ENCODE results near the gene MEDAG.

MEDAG gene

GRCh38 chr13:30872685-30873461 is 33.2 kb upstream of the MEDAG start:
- DNase-seq, result peak in 24 of 56 donors; percentile 11 to 63 (median 32)

GRCh38 chr13:30873499-30873898 is 32.6 kb upstream of the MEDAG start:
- no peak for DNase-seq

GRCh38 chr13:30874111-30874510 is 32.0 kb upstream of the MEDAG start:
- no peak for DNase-seq

- DNase-seq, result no peak
Measured at GRCh38 chr13:30874561-30874960, 31.5 kb upstream of the MEDAG start.

GRCh38 chr13:30877335-30877734 is 28.7 kb upstream of the MEDAG start:
- DNase-seq, result no peak

- no peak for DNase-seq
Measured at GRCh38 chr13:30880151-30880855, 25.8 kb upstream of the MEDAG start.

- DNase-seq, result no peak
Measured at GRCh38 chr13:30880856-30881155, 25.3 kb upstream of the MEDAG start.

GRCh38 chr13:30881191-30881651 is 24.9 kb upstream of the MEDAG start:
- no peak for DNase-seq

- DNase-seq, result no peak
Measured at GRCh38 chr13:30882026-30882850, 23.8 kb upstream of the MEDAG start.

GRCh38 chr13:30882996-30883766 is 22.9 kb upstream of the MEDAG start:
- no peak for DNase-seq

GRCh38 chr13:30884543-30884942 is 21.5 kb upstream of the MEDAG start:
- DNase-seq, result no peak

GRCh38 chr13:30889196-30889690 is 16.8 kb upstream of the MEDAG start:
- no peak for DNase-seq

- DNase-seq, result no peak
Measured at GRCh38 chr13:30892966-30893365, 13.1 kb upstream of the MEDAG start.

GRCh38 chr13:30895773-30896172 is 10.3 kb upstream of the MEDAG start:
- no peak for DNase-seq

- DNase-seq, result no peak
Measured at GRCh38 chr13:30898070-30898469, 8.0 kb upstream of the MEDAG start.

- DNase-seq, result no peak
Measured at GRCh38 chr13:30898678-30899241, 7.3 kb upstream of the MEDAG start.

GRCh38 chr13:30900436-30900835 is 5.6 kb upstream of the MEDAG start:
- no peak for DNase-seq

- no peak for DNase-seq
Measured at GRCh38 chr13:30900952-30901749, 4.9 kb upstream of the MEDAG start.

GRCh38 chr13:30904043-30904442 is 2.0 kb upstream of the MEDAG start:
- DNase-seq, result no peak
